ENCODE results near the gene LSM6.

DNA sequence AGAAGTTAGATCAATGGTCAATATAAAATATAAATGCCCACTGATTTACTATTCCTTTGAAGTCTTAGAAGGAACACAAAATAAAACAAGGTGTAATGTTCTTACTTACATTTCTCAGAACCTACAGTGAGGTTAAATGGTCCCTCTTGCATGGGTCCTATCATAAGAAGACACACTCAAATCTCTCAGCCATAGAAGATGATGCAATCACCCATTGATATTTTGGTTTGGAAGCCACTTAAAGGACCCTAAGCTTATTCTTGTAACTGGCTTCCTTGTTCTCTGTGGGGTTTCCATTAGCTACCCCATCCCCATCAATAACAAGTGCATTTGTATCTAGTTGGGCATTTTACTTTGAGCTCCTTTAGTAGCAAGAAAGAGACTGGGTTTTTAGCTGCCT lies 53.9 kb downstream of the LSM6 start:
- TF ChIP-seq POLR2AphosphoS5 (IDR thresholded peaks at IDR 0.05; ENCODE audit: low read depth, low read length) (no peak), POLR2A (IDR thresholded peaks at IDR 0.05; ENCODE audit: low read depth, low read length) (no peak), SPI1 (IDR thresholded peaks at IDR 0.05; ENCODE audit: low read depth, low read length) (no peak), POU2F2 (IDR thresholded peaks at IDR 0.05; ENCODE audit: low read depth, low read length) (no peak), PAX5 (IDR thresholded peaks at IDR 0.05; ENCODE audit: insufficient read depth, low read length, severe bottlenecking) (no peak)
